ENCODE data around the gene PHACTR3. TPM values are rescaled to one million over a fixed set of nuclear protein-coding genes. Genes with fewer than 3 reads are reported as not detected.

The PHACTR3 gene
- total and polyA plus RNA-seq, 2 donors, result 2.9 to 35.8 TPM

- Histone ChIP-seq H3K36me3 (ENCODE audit: control insufficient read depth in 2 of 2, insufficient read depth in 2 of 2, low read length in 1 of 2) (no peaks in the 10 kb centered on the region), H3K4me1 (ENCODE audit: control insufficient read depth in 2 of 2, insufficient read depth in 2 of 2, low read length in 2 of 2) (no peaks in the 10 kb centered on the region), H3K4me3 (ENCODE audit: low read length in 2 of 2) (no peak overlapping the region), H3K27ac (ENCODE audit: low read depth in 1 of 2, low read length in 1 of 2) (no peak overlapping the region), H3K9me3 (ENCODE audit: control insufficient read depth in 2 of 2, insufficient read depth in 1 of 2, low read length in 1 of 2) (no peaks in the 10 kb centered on the region), H3K27me3 (ENCODE audit: control insufficient read depth in 2 of 2, insufficient read depth in 1 of 2, low read length in 1 of 2) (peaks cover 0 to 1% of the 10 kb centered on the region in 2 donors)
- no peak for DNase-seq (ENCODE audit: low read depth in 6 of 9, low spot score in 9 of 9)
- WGBS, result 89% methylated on average over 9 of the region's 9 CpGs
Observed at GRCh38 chr20:59745201-59745600, 140.9 kb downstream of the PHACTR3 start.

GRCh38 chr20:59745716-59746115 is 141.4 kb downstream of the PHACTR3 start:
- H3K27ac ChIP-seq (ENCODE audit: low read depth in 1 of 2, low read length in 1 of 2), result no peak overlapping the region
- no peaks in the 10 kb centered on the region for H3K4me1 ChIP-seq (ENCODE audit: control insufficient read depth in 2 of 2, insufficient read depth in 2 of 2, low read length in 2 of 2)
- no peaks in the 10 kb centered on the region for H3K9me3 ChIP-seq (ENCODE audit: control insufficient read depth in 2 of 2, insufficient read depth in 1 of 2, low read length in 1 of 2)
- DNase-seq (ENCODE audit: low read depth in 6 of 9, low spot score in 9 of 9), result no peak
- H3K27me3 ChIP-seq (ENCODE audit: control insufficient read depth in 2 of 2, insufficient read depth in 1 of 2, low read length in 1 of 2), result peaks cover 0 to 3% of the 10 kb centered on the region in 2 donors
- 76% methylated on average over 8 of the region's 8 CpGs for WGBS
- no peak overlapping the region for H3K4me3 ChIP-seq (ENCODE audit: low read length in 2 of 2)
- no peaks in the 10 kb centered on the region for H3K36me3 ChIP-seq (ENCODE audit: control insufficient read depth in 2 of 2, insufficient read depth in 2 of 2, low read length in 1 of 2)

- DNase-seq (ENCODE audit: low read depth in 6 of 9, low spot score in 9 of 9), result no peak
- H3K36me3 ChIP-seq (ENCODE audit: control insufficient read depth in 2 of 2, insufficient read depth in 2 of 2, low read length in 1 of 2), result no peaks in the 10 kb centered on the region
- no peak overlapping the region for H3K4me3 ChIP-seq (ENCODE audit: low read length in 2 of 2)
- peaks cover 0 to 5% of the 10 kb centered on the region in 2 donors for H3K27me3 ChIP-seq (ENCODE audit: control insufficient read depth in 2 of 2, insufficient read depth in 1 of 2, low read length in 1 of 2)
- no peaks in the 10 kb centered on the region for H3K9me3 ChIP-seq (ENCODE audit: control insufficient read depth in 2 of 2, insufficient read depth in 1 of 2, low read length in 1 of 2)
- 79% methylated on average over 4 of the region's 4 CpGs for WGBS
- no peaks in the 10 kb centered on the region for H3K4me1 ChIP-seq (ENCODE audit: control insufficient read depth in 2 of 2, insufficient read depth in 2 of 2, low read length in 2 of 2)
- no peak overlapping the region for H3K27ac ChIP-seq (ENCODE audit: low read depth in 1 of 2, low read length in 1 of 2)
Observed at GRCh38 chr20:59746155-59746554, 141.8 kb downstream of the PHACTR3 start.

DNA sequence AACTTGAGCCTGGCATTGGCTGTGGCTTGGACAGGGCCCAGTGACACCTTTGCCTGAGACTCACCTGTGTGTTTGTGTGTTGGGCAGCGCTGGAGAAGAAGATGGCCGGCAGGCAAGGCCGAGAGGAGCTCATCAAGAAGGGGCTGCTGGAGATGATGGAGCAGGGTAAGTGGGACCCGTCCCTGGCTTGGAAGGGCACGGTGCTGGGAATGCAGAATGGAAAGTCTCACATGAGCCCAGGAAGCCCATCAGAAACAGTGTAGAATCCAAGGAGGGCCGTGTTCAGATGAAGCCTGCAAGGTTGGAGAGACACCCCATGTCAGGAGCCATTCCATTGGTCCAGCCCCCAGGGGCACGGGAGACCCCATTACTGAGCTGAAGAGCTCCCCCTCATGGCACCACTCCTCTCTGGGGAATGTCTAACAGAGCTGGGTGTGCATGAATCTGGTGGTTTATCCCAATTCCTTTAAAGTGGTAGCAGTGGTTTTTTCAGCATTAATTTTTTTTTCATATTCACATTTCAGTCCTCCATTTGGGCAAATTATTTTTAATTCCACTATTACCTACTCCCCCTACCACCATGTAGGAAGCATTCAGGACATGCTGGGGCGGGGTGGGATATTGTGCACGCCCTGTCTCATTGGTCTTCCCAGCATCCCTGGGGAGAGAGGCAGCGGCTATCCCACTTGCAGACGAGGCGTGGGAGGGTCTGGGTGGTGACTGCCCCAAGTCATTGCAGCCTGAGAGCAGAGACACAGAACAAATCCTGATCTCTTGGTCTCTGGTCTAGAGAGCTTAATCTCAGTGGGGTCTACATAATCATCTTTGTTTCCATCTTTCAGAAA is 143.6 kb downstream of the PHACTR3 start:
- Histone ChIP-seq H3K9me3 (ENCODE audit: control insufficient read depth in 2 of 2, insufficient read depth in 1 of 2, low read length in 1 of 2) (no peaks in the 10 kb centered on the region), H3K4me3 (ENCODE audit: low read length in 2 of 2) (no peak overlapping the region), H3K4me1 (ENCODE audit: control insufficient read depth in 2 of 2, insufficient read depth in 2 of 2, low read length in 2 of 2) (no peaks in the 10 kb centered on the region), H3K27ac (ENCODE audit: low read depth in 1 of 2, low read length in 1 of 2) (no peak overlapping the region), H3K27me3 (ENCODE audit: control insufficient read depth in 2 of 2, insufficient read depth in 1 of 2, low read length in 1 of 2) (peaks cover 0 to 8% of the 10 kb centered on the region in 2 donors), H3K36me3 (ENCODE audit: control insufficient read depth in 2 of 2, insufficient read depth in 2 of 2, low read length in 1 of 2) (no peaks in the 10 kb centered on the region)
- 90% methylated on average over 12 of the region's 12 CpGs for WGBS
- DNase-seq (ENCODE audit: low read depth in 6 of 9, low spot score in 9 of 9), result no peak

DNA sequence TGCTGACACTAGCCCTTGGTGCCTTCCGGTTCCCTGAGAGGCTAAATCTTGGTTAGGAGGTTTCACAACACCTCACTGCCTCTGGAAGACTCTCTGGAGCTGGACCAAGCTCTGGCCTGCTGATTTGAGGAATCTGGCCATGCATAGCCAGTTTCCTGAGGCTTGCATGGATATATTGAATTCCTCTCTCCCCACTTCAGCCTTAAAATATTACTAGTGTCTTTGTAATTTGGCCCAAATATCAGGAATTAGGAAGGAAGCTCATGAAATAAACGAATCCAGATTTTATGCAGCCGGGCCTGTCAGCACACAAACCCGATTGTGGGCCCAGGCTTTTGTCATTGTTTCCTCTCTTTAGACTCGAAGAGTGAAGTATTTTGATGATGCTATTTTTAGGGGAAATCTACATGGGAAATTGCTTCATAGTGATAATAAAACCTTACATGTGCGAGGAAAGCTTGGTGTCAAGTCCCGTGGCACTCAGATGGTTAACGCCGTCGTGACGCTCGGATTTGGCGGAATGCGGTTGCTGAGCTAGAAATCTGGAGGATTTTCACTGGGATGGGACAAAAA is 144.4 kb downstream of the PHACTR3 start:
- H3K27me3 ChIP-seq (ENCODE audit: control insufficient read depth in 2 of 2, insufficient read depth in 1 of 2, low read length in 1 of 2), result peaks cover 0 to 8% of the 10 kb centered on the region in 2 donors

DNA sequence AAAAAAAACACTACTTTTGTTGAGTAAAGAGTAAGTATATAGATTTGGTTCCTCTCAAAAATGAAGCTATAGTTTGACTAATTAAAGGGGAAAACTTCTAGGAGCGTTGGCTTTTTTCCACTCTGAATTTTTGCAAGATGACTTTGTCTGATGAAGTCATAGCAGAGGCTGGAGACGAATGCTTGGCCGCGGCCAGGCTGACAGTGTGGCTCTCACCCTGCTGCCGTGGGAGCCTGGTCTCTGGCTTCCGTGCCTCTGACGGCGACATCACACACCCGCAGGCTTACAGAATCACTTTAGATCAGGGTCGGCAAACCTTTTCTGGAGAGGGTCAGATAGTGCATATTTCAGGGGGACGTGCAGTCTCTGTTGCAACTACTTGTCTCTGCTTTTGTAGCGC is 145.0 kb downstream of the PHACTR3 start:
- WGBS, result 86% methylated on average over 12 of the region's 12 CpGs
- DNase-seq (ENCODE audit: low read depth in 6 of 9, low spot score in 9 of 9), result no peak
- Histone ChIP-seq H3K9me3 (ENCODE audit: control insufficient read depth in 2 of 2, insufficient read depth in 1 of 2, low read length in 1 of 2) (no peaks in the 10 kb centered on the region), H3K4me1 (ENCODE audit: control insufficient read depth in 2 of 2, insufficient read depth in 2 of 2, low read length in 2 of 2) (no peaks in the 10 kb centered on the region), H3K4me3 (ENCODE audit: low read length in 2 of 2) (no peak overlapping the region), H3K27me3 (ENCODE audit: control insufficient read depth in 2 of 2, insufficient read depth in 1 of 2, low read length in 1 of 2) (peaks cover 0 to 8% of the 10 kb centered on the region in 2 donors), H3K27ac (ENCODE audit: low read depth in 1 of 2, low read length in 1 of 2) (no peak overlapping the region), H3K36me3 (ENCODE audit: control insufficient read depth in 2 of 2, insufficient read depth in 2 of 2, low read length in 1 of 2) (no peaks in the 10 kb centered on the region)

More for the DNA sequence above, 144.4 kb downstream of the PHACTR3 start:
- H3K9me3 ChIP-seq (ENCODE audit: control insufficient read depth in 2 of 2, insufficient read depth in 1 of 2, low read length in 1 of 2), result no peaks in the 10 kb centered on the region
- no peaks in the 10 kb centered on the region for H3K36me3 ChIP-seq (ENCODE audit: control insufficient read depth in 2 of 2, insufficient read depth in 2 of 2, low read length in 1 of 2)
- H3K4me3 ChIP-seq (ENCODE audit: low read length in 2 of 2), result no peak overlapping the region
- H3K27ac ChIP-seq (ENCODE audit: low read depth in 1 of 2, low read length in 1 of 2), result no peak overlapping the region
- WGBS, result 82% methylated on average over 14 of the region's 14 CpGs
- no peak for DNase-seq (ENCODE audit: low read depth in 6 of 9, low spot score in 9 of 9)
- H3K4me1 ChIP-seq (ENCODE audit: control insufficient read depth in 2 of 2, insufficient read depth in 2 of 2, low read length in 2 of 2), result no peaks in the 10 kb centered on the region

GRCh38 chr20:59750209-59750840 is 146.0 kb downstream of the PHACTR3 start:
- H3K27ac ChIP-seq (ENCODE audit: low read depth in 1 of 2, low read length in 1 of 2), result no peak overlapping the region
- H3K4me3 ChIP-seq (ENCODE audit: low read length in 2 of 2), result no peak overlapping the region
- no peaks in the 10 kb centered on the region for H3K4me1 ChIP-seq (ENCODE audit: control insufficient read depth in 2 of 2, insufficient read depth in 2 of 2, low read length in 2 of 2)
- no peaks in the 10 kb centered on the region for H3K9me3 ChIP-seq (ENCODE audit: control insufficient read depth in 2 of 2, insufficient read depth in 1 of 2, low read length in 1 of 2)
- peaks cover 0 to 8% of the 10 kb centered on the region in 2 donors for H3K27me3 ChIP-seq (ENCODE audit: control insufficient read depth in 2 of 2, insufficient read depth in 1 of 2, low read length in 1 of 2)
- no peaks in the 10 kb centered on the region for H3K36me3 ChIP-seq (ENCODE audit: control insufficient read depth in 2 of 2, insufficient read depth in 2 of 2, low read length in 1 of 2)
- no peak for DNase-seq (ENCODE audit: low read depth in 6 of 9, low spot score in 9 of 9)
- WGBS, result 79% methylated on average over 21 of the region's 21 CpGs

DNA sequence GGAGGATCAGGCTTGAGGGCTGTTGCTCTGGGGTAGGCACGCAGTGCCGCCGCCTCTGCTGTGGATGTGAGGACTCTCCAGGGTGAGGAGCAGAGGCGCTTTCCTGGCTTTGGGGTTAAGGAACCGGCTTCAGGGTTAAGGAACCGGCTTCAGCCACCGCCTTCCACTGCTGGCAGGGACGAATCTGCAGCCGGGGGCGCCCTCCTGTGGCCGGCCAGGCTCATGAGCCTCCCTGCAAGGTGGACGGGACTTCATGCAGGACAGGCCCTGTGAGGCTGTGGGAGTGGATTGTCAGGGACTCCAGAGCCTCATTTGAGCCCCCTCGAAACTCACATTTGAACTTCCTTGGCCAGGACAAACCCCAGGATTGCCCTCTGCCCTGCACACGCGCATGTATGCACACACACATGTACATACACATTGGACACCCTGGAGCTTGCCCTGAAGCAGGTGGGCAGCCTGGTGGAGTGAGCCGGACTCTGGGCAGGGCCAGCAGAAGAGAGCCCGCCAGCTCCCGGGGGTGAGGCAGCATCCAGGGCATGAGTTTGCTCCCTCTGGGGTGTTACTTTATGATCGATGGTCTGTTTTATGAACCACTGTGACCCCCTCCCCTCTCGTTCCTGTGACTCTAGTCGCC is 146.9 kb downstream of the PHACTR3 start:
- Histone ChIP-seq H3K27me3 (ENCODE audit: control insufficient read depth in 2 of 2, insufficient read depth in 1 of 2, low read length in 1 of 2) (peaks cover 0 to 8% of the 10 kb centered on the region in 2 donors), H3K36me3 (ENCODE audit: control insufficient read depth in 2 of 2, insufficient read depth in 2 of 2, low read length in 1 of 2) (no peaks in the 10 kb centered on the region), H3K4me1 (ENCODE audit: control insufficient read depth in 2 of 2, insufficient read depth in 2 of 2, low read length in 2 of 2) (no peaks in the 10 kb centered on the region), H3K27ac (ENCODE audit: low read depth in 1 of 2, low read length in 1 of 2) (no peak overlapping the region), H3K4me3 (ENCODE audit: low read length in 2 of 2) (no peak overlapping the region), H3K9me3 (ENCODE audit: control insufficient read depth in 2 of 2, insufficient read depth in 1 of 2, low read length in 1 of 2) (no peaks in the 10 kb centered on the region)
- 36% methylated on average over 21 of the region's 21 CpGs for WGBS
- peak in 3 of 9 donors; percentile 5 to 10 (median 6) for DNase-seq (ENCODE audit: low read depth in 6 of 9, low spot score in 9 of 9)

All from thymus (tissue), 11 donors.